IMR-90 (cell line): ENCODE data around the gene COA5. TPM values are rescaled to one million over a fixed set of nuclear protein-coding genes. Genes with fewer than 3 reads are reported as not detected.

ENCODE experiments used
- ATAC-seq: fragments of 200-7000 bp; cut with Tn5 transposase; 2 replicates; pipeline ENCODE4 v1.9.1; 2020; ENCODE audit warnings: low read depth, mild to moderate bottlenecking, moderate library complexity
- BruUV-seq: library from RNA; stranded (reverse); fragments of 400-500 nt; replicated peaks from 2 replicates; lab custom pipeline; 2021; lab: Mats Ljungman, UMichigan
- CTCF ChIA-PET: fragments of 300-600 bp; formaldehyde crosslinking; extraction: SDS; loops from one replicate; lab custom pipeline; 2021; ENCODE audit warnings: antibody characterized with exemption; lab: Yijun Ruan, JAX
- POLR2A ChIA-PET: fragments of 300-600 bp; sonication (Branson Sonifier 250); formaldehyde crosslinking; loops from one replicate; lab custom pipeline; 2022; ENCODE audit warnings: antibody characterized with exemption; ENCODE audit not compliant: unreplicated experiment; lab: Charles Lee
- DNase-seq: peaks from one replicate; pipeline ENCODE4 v3.0.0; 2013
- H2AFZ ChIP-seq: replicated peaks from 2 replicates; pipeline ENCODE3; 2013; ENCODE audit warnings: low read length, mild to moderate bottlenecking; ENCODE audit not compliant: poor library complexity
- H2AK5ac ChIP-seq: 2 replicates; pipeline ENCODE4 v1.6.1; 2013; ENCODE audit warnings: low read depth, low read length, inconsistent platforms
- H2AK9ac ChIP-seq: replicated peaks from 2 replicates; pipeline ENCODE3; 2013; ENCODE audit warnings: mild to moderate bottlenecking, low read depth, low read length, moderate library complexity; ENCODE audit not compliant: poor library complexity
- H2BK120ac ChIP-seq: 2 replicates; pipeline ENCODE4 v1.6.1; 2013; ENCODE audit warnings: low read depth, low read length, inconsistent platforms
- H2BK15ac ChIP-seq: 3 replicates; pipeline ENCODE4 v1.6.1; 2013; ENCODE audit warnings: low read depth, low read length, inconsistent platforms
- H2BK20ac ChIP-seq: 2 replicates; pipeline ENCODE4 v1.6.1; 2013; ENCODE audit warnings: low read depth, mild to moderate bottlenecking, inconsistent platforms, low read length, moderate library complexity
- H2BK5ac ChIP-seq: 2 replicates; pipeline ENCODE4 v1.6.1; 2013; ENCODE audit warnings: mild to moderate bottlenecking, low read depth, low read length, inconsistent platforms; ENCODE audit not compliant: poor library complexity, severe bottlenecking
- H3K14ac ChIP-seq: replicated peaks from 2 replicates; pipeline ENCODE4 v1.6.1; 2013; ENCODE audit warnings: low read depth, low read length, inconsistent platforms
- H3K18ac ChIP-seq: 2 replicates; pipeline ENCODE4 v1.6.1; 2013; ENCODE audit warnings: low read depth, low read length, control low read depth
- H3K23ac ChIP-seq: 2 replicates; pipeline ENCODE4 v1.6.1; 2013; ENCODE audit warnings: low read depth, low read length, inconsistent platforms
- H3K27ac ChIP-seq: 2 replicates; pipeline ENCODE4 v1.5.1; 2013; ENCODE audit warnings: mild to moderate bottlenecking, control low read depth, low read length; ENCODE audit not compliant: insufficient read depth
- H3K27me3 ChIP-seq: 2 replicates; pipeline ENCODE4 v1.6.1; 2013; ENCODE audit warnings: low read length; ENCODE audit not compliant: control insufficient read depth, insufficient read depth
- H3K36me3 ChIP-seq: 2 replicates; pipeline ENCODE4 v1.6.1; 2013; ENCODE audit warnings: low read length, mixed read lengths; ENCODE audit not compliant: control insufficient read depth, insufficient read depth
- H3K4ac ChIP-seq: 2 replicates; pipeline ENCODE4 v1.6.1; 2013; ENCODE audit warnings: low read depth, low read length, inconsistent platforms
- H3K4me1 ChIP-seq: 2 replicates; pipeline ENCODE4 v1.6.1; 2013; ENCODE audit warnings: low read length, mixed read lengths; ENCODE audit not compliant: control insufficient read depth, insufficient read depth
- H3K4me2 ChIP-seq: 2 replicates; pipeline ENCODE4 v1.6.1; 2013; ENCODE audit warnings: low read depth, mild to moderate bottlenecking, control low read depth, low read length, moderate library complexity
- H3K4me3 ChIP-seq: 2 replicates; pipeline ENCODE4 v1.5.1; 2013; ENCODE audit warnings: low read depth, mild to moderate bottlenecking, control low read depth, low read length, moderate library complexity; ENCODE audit not compliant: insufficient read depth
- H3K56ac ChIP-seq: 2 replicates; pipeline ENCODE4 v1.6.1; 2013; ENCODE audit warnings: low read length, inconsistent platforms; ENCODE audit not compliant: insufficient read depth; ENCODE audit errors: extremely low read depth
- H3K79me1 ChIP-seq, 2 experiments: 2 replicates each; pipeline ENCODE4 v1.6.1; 2013; ENCODE audit warnings: low read length in 2 of 2, inconsistent platforms in 1 of 2, low read depth in 1 of 2
- H3K9ac ChIP-seq: 2 replicates; pipeline ENCODE4 v1.6.1; 2013; ENCODE audit warnings: low read depth, low read length, control low read depth
- H3K9me1 ChIP-seq: 2 replicates; pipeline ENCODE4 v1.6.1; 2013; ENCODE audit warnings: low read length, inconsistent platforms; ENCODE audit not compliant: insufficient read depth
- H3K9me3 ChIP-seq: 2 replicates; pipeline ENCODE4 v1.6.1; 2013; ENCODE audit warnings: low read length; ENCODE audit not compliant: control insufficient read depth, insufficient read depth
- H4K20me1 ChIP-seq: 2 replicates; pipeline ENCODE4 v1.6.1; 2013; ENCODE audit warnings: low read length, inconsistent platforms; ENCODE audit not compliant: insufficient read depth
- H4K5ac ChIP-seq: 2 replicates; pipeline ENCODE4 v1.6.1; 2013; ENCODE audit warnings: mild to moderate bottlenecking, low read depth, low read length, control low read depth
- H4K8ac ChIP-seq, 2 experiments: 2 replicates each; pipeline ENCODE4 v1.6.1; 2013; ENCODE audit warnings: low read depth in 2 of 2, low read length in 2 of 2, control low read depth in 1 of 2, inconsistent platforms in 1 of 2
- H4K91ac ChIP-seq: 2 replicates; pipeline ENCODE4 v1.6.1; 2013; ENCODE audit warnings: low read depth, low read length, inconsistent platforms; ENCODE audit not compliant: insufficient read depth
- BHLHE40 ChIP-seq: fragments of 150-350 bp; IDR thresholded peaks from 2 replicates; pipeline ENCODE4 v1.6.1; 2016; ENCODE audit warnings: mild to moderate bottlenecking, low read depth, low read length
- CEBPB ChIP-seq: IDR thresholded peaks from 2 replicates; pipeline ENCODE4 v1.6.1; 2012; ENCODE audit warnings: low read depth, low read length, improper control_type of control experiment
- CHD1 ChIP-seq: IDR thresholded peaks from 2 replicates; pipeline ENCODE4 v1.6.1; 2012; ENCODE audit warnings: low read depth, low read length, improper control_type of control experiment
- FOS ChIP-seq: fragments of 150-350 bp; IDR thresholded peaks from 2 replicates; pipeline ENCODE4 v1.6.1; 2016; ENCODE audit warnings: low read depth, low read length
- MAFK ChIP-seq: IDR thresholded peaks from 2 replicates; pipeline ENCODE4 v1.6.1; 2012; ENCODE audit warnings: low read depth, low read length, improper control_type of control experiment
- MAZ ChIP-seq: IDR thresholded peaks from 2 replicates; pipeline ENCODE4 v1.6.1; 2012; ENCODE audit warnings: low read depth, mild to moderate bottlenecking, low read length, improper control_type of control experiment, moderate library complexity, borderline replicate concordance
- MXI1 ChIP-seq: IDR thresholded peaks from 2 replicates; pipeline ENCODE4 v1.6.1; 2012; ENCODE audit warnings: low read depth, mild to moderate bottlenecking, low read length, moderate library complexity, borderline replicate concordance
- NFE2L2 ChIP-seq: fragments of 150-350 bp; IDR thresholded peaks from 2 replicates; pipeline ENCODE4 v1.6.1; 2016; ENCODE audit warnings: low read depth, mild to moderate bottlenecking, low read length
- POLR2A ChIP-seq: IDR thresholded peaks from 2 replicates; pipeline ENCODE4 v1.6.1; 2012; ENCODE audit warnings: mild to moderate bottlenecking, low read depth, low read length
- RAD21 ChIP-seq: IDR thresholded peaks from 2 replicates; pipeline ENCODE4 v1.6.1; 2012; ENCODE audit warnings: low read length, improper control_type of control experiment
- RCOR1 ChIP-seq: IDR thresholded peaks from 2 replicates; pipeline ENCODE4 v1.6.1; 2012; ENCODE audit warnings: mild to moderate bottlenecking, low read length, improper control_type of control experiment; ENCODE audit not compliant: insufficient replicate concordance
- RFX5 ChIP-seq: IDR thresholded peaks from 2 replicates; pipeline ENCODE4 v1.8.0; 2012; ENCODE audit warnings: low read depth, mild to moderate bottlenecking, low read length, moderate library complexity
- SMC3 ChIP-seq: fragments of 150-350 bp; IDR thresholded peaks from 2 replicates; pipeline ENCODE4 v1.6.1; 2016; ENCODE audit warnings: low read depth, mild to moderate bottlenecking, antibody characterized with exemption, low read length, moderate library complexity
- WGBS, 2 experiments: methylation state at CpG; one replicate each; pipeline versions ENCODE4 v1.1.5 to v1.1.7; 2013; ENCODE audit warnings: missing lambda C conversion rate in 2 of 2; ENCODE audit not compliant: insufficient read length in 1 of 2; ENCODE audit errors: extremely low coverage in 2 of 2; 5-methylcytosine and 5-hydroxymethylcytosine counted together
- dilution Hi-C: fragments of 300-500 bp; cut with HindIII; formaldehyde crosslinking; loops from one replicate; pipeline ENCODE4 v1.14.3; 2018; ENCODE audit warnings: low sequenced_read_pairs; ENCODE audit not compliant: unreplicated experiment
- in situ Hi-C: fragments of 300-500 bp; cut with MboI; formaldehyde crosslinking; loops from 3 replicates; pipeline ENCODE4 v1.14.3; 2019; ENCODE audit warnings: low sequenced_read_pairs, inconsistent platforms, mixed read lengths
- intact Hi-C: fragments of 100-400 bp; cut with micrococcal nuclease; formaldehyde crosslinking; loops from 2 replicates; pipeline ENCODE4 v1.10.0; 2022
- polyA plus RNA-seq, 3 experiments: library from polyadenylated mRNA; depleted of rRNA; stranded (reverse); fragments of >200 nt; gene quantifications; 2 replicates each; pipeline ENCODE4 v1.2.3, GENCODE V29; 2012; ENCODE audit warnings: low replicate concordance in 1 of 3
- total RNA-seq: library from RNA; depleted of rRNA; stranded (reverse); fragments of >200 nt; gene quantifications from 2 replicates; pipeline ENCODE4 v1.2.3, GENCODE V29; 2012
- TF ChIP-seq, protein P1 (sequence below): conservative IDR thresholded peaks from 2 replicates; pipeline ENCODE4 v1.5.1; 2012; ENCODE audit warnings: mild to moderate bottlenecking, low read depth, low read length, improper control_type of control experiment
- TF ChIP-seq, protein P2 (sequence below): fragments of 150-350 bp; IDR thresholded peaks from 2 replicates; pipeline ENCODE4 v1.6.1; 2017; ENCODE audit warnings: mild to moderate bottlenecking, antibody characterized with exemption, low read length, low read depth
- TF ChIP-seq, protein P3 (sequence below): fragments of 150-350 bp; IDR thresholded peaks from 2 replicates; pipeline ENCODE4 v1.6.1; 2016; ENCODE audit warnings: low read depth, mild to moderate bottlenecking, low read length, moderate library complexity, borderline replicate concordance

Gene COA5
- total and polyA plus RNA-seq, 2 of the 4 experiments (the other 2 are of a cell fraction) = 8.4 to 14.2 TPM

DNA sequence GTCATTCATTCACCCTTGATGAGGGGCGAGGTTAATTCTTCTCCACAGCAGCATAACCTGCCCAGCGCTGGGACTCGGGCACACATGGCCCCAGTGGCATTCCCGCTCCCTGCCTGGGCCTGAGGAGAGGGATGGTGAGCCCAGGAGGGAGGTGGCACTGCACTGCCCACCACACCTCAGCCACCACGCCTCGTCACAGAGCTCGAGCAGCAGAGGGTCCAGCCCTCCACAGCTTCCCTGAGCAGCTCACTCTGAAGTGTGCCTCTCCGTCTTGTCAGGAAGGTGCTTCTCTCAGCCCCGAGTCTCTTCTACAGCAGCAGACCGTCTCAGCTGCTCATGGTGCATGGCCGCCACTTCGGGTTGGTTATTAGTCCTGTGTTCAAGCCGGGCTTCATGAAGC lies 34.9 kb downstream of the COA5 start:
- H3K4ac ChIP-seq = no peak overlapping the region
- dilution Hi-C loops = no loop called here
- H2AK5ac ChIP-seq = no peak overlapping the region
- no peak overlapping the region for H4K8ac ChIP-seq
- BruUV-seq = no TSS peak
- ChIA-PET POLR2A (no interaction called here), CTCF (no interaction called here)
- no peak overlapping the region for H2AK9ac ChIP-seq
- H4K5ac ChIP-seq = no peak overlapping the region
- in situ Hi-C loops = no loop called here
- H3K9me1 ChIP-seq = peaks cover 9% of the 10 kb centered on the region
- TF ChIP-seq, protein P1, sequence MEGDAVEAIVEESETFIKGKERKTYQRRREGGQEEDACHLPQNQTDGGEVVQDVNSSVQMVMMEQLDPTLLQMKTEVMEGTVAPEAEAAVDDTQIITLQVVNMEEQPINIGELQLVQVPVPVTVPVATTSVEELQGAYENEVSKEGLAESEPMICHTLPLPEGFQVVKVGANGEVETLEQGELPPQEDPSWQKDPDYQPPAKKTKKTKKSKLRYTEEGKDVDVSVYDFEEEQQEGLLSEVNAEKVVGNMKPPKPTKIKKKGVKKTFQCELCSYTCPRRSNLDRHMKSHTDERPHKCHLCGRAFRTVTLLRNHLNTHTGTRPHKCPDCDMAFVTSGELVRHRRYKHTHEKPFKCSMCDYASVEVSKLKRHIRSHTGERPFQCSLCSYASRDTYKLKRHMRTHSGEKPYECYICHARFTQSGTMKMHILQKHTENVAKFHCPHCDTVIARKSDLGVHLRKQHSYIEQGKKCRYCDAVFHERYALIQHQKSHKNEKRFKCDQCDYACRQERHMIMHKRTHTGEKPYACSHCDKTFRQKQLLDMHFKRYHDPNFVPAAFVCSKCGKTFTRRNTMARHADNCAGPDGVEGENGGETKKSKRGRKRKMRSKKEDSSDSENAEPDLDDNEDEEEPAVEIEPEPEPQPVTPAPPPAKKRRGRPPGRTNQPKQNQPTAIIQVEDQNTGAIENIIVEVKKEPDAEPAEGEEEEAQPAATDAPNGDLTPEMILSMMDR = no peak
- TF ChIP-seq MAZ = no peak
- TF ChIP-seq RFX5 = no peak
- no peak for TF ChIP-seq POLR2A
- no peak for TF ChIP-seq SMC3
- TF ChIP-seq, protein P2, sequence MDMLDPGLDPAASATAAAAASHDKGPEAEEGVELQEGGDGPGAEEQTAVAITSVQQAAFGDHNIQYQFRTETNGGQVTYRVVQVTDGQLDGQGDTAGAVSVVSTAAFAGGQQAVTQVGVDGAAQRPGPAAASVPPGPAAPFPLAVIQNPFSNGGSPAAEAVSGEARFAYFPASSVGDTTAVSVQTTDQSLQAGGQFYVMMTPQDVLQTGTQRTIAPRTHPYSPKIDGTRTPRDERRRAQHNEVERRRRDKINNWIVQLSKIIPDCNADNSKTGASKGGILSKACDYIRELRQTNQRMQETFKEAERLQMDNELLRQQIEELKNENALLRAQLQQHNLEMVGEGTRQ = no peak
- TF ChIP-seq, protein P3, sequence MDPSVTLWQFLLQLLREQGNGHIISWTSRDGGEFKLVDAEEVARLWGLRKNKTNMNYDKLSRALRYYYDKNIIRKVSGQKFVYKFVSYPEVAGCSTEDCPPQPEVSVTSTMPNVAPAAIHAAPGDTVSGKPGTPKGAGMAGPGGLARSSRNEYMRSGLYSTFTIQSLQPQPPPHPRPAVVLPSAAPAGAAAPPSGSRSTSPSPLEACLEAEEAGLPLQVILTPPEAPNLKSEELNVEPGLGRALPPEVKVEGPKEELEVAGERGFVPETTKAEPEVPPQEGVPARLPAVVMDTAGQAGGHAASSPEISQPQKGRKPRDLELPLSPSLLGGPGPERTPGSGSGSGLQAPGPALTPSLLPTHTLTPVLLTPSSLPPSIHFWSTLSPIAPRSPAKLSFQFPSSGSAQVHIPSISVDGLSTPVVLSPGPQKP = no peak
- TF ChIP-seq FOS = no peak
- no peak for TF ChIP-seq RCOR1
- TF ChIP-seq RAD21 = no peak
- no peak for TF ChIP-seq MAFK
- no peak for TF ChIP-seq CHD1
- TF ChIP-seq MXI1 = no peak
- TF ChIP-seq BHLHE40 = no peak
- no peak for TF ChIP-seq NFE2L2
- no peak for TF ChIP-seq CEBPB
- H2BK15ac ChIP-seq = no peak overlapping the region
- no peak overlapping the region for H2BK120ac ChIP-seq
- no peak overlapping the region for H3K4me2 ChIP-seq
- peaks cover 37% of the 10 kb centered on the region for H3K36me3 ChIP-seq
- no CpG with 5 or more reads among the region's 13 CpGs for WGBS, 2 experiments
- H3K56ac ChIP-seq = no peak overlapping the region
- H2AFZ ChIP-seq = no peak overlapping the region
- no peak overlapping the region for H3K9ac ChIP-seq
- DNase-seq = no peak
- H3K18ac ChIP-seq = no peak overlapping the region
- H3K14ac ChIP-seq = no peak overlapping the region
- no peaks in the 10 kb centered on the region for H3K27me3 ChIP-seq
- H3K4me1 ChIP-seq = no peaks in the 10 kb centered on the region
- no peak overlapping the region for H2BK5ac ChIP-seq
- ATAC-seq = no peak
- H3K4me3 ChIP-seq = no peak overlapping the region
- no peak overlapping the region for H2BK20ac ChIP-seq
- no peak overlapping the region for H3K27ac ChIP-seq
- peaks cover 4% of the 10 kb centered on the region; the same call in 1 of the 2 replicates for H4K20me1 ChIP-seq
- no peak overlapping the region for H4K91ac ChIP-seq
- H3K79me1 ChIP-seq = no peaks in the 10 kb centered on the region; a peak in 1 of 4 replicates
- H3K9me3 ChIP-seq = no peaks in the 10 kb centered on the region
- H3K23ac ChIP-seq = no peak overlapping the region
- intact Hi-C loops = no loop called here
